22Rv1 (cell line): Measurements from ENCODE around the gene ACSM4.
"Not testable (repeated sequence)": the region's sequence is repeated elsewhere in the genome, so short reads cannot be mapped to it uniquely, and the experiment has no call there.

ENCODE experiments used
- H3K27ac ChIP-seq: fragments of 450-650 bp; 2 replicates; pipeline ENCODE4 v1.5.1; 2017
- CTCF ChIP-seq: fragments of 450-650 bp; IDR thresholded peaks from 2 replicates; pipeline ENCODE4 v1.5.1; 2017; ENCODE audit warnings: mild to moderate bottlenecking
- ZFX ChIP-seq: fragments of 450-650 bp; IDR thresholded peaks from 2 replicates; pipeline ENCODE4 v1.6.1; 2017; ENCODE audit warnings: antibody characterized with exemption, borderline replicate concordance

ACSM4 gene

DNA sequence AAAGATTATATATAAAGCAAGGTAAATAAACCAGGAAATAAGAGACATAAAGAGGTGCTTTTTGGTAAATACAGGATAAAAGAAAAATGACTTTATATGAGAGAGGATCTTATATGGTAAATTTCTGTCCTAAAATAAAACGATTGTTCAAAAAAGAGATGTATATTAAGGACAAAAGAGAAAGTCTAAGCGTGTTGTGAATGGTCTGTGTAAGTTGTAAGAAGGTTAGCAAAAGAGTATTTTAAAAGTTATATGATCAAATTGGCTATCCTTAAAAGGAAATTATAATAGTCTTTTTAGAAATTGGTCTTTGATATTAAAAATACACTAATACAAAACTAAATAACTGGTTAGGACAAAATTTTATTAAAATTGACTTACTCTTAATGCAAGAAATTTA is 14.1 kb upstream of the ACSM4 start:
- no peak for TF ChIP-seq CTCF
- TF ChIP-seq ZFX: no peak
- no peak overlapping the region for H3K27ac ChIP-seq

DNA sequence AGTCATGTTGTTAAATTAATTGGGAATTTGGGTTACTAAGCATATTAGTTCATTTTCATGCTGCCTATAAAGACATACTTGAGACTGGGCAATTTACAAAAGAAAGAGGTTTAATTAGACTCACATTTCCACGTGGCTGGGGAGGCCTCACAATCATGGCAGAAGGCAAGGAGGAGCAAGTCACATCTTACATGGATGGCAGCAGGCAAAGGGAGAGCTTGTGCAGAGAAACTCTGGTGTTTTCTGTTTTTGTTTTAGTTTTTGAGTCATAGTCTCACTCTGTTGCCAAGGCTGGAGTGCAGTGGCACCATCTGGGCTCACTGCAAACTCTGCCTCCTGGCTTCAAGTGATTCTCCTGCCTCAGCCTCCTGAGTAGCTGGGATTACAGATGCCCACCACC is 13.3 kb upstream of the ACSM4 start:
- not testable (repeated sequence) for H3K27ac ChIP-seq

GRCh38 chr12:7292300-7292699 is 11.6 kb upstream of the ACSM4 start:
- H3K27ac ChIP-seq: no peak overlapping the region

DNA sequence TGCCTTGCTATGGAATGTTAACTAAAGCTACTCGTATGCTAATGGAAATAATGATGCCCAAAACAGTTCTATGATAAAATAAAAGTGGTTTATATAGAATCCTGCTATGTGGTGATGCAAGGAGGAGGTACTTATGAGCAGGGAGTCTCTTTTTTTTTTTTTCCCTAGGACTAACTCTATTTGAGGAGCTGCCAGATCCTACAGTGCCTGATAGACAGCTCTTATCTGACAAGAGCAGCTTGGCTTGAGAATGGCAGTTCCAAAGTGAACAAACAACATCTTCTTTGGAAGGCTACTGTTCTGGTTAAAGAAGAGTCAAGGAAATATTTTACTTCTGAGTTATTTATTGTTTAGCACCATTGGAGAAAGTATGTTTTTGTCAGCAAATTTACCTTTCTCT is 10.2 kb upstream of the ACSM4 start:
- no peak overlapping the region for H3K27ac ChIP-seq
- no peak for TF ChIP-seq ZFX
- no peak for TF ChIP-seq CTCF

More at GRCh38 chr12:7292300-7292699, 11.6 kb upstream of the ACSM4 start:
- TF ChIP-seq ZFX (no peak), CTCF (no peak)

DNA sequence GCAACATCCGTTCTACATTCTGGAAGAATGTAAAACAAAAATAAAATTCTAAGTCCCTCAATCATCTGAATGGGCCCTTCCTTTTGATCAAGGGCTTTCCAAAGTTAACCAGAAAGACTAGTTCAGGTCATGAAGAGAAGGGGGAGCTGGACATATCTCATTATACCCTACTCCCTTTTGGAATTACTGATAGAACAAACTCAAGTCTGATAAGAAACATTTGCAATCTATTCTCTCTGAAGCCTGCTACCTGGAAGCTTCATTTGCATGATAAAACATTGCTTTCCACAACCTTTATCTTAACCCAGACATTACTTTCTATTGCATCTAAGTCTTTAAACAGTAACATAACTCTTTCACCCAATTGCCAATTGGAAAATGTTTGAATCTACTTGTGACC is 8.3 kb upstream of the ACSM4 start:
- TF ChIP-seq CTCF: no peak
- no peak for TF ChIP-seq ZFX

DNA sequence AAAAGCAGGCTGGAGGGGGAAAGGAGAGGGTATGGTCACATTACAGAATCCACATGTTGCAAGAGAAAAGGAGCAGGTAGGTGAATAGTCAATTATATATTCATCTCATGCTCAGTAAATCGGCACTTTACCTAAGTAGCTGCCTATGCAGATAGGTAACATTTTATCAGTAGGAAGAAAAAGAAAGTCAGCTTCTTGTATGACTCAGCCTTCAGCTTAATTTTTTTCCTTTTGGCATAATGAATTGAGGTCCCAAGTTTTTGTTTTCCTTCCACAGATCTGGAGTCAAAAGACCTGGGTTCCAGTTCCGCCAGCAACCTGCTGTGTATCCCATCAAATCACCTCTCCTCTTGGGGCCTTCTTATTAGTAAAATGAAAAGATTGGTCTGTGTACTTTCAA is 6.0 kb upstream of the ACSM4 start:
- no peak overlapping the region for H3K27ac ChIP-seq
- TF ChIP-seq CTCF (no peak), ZFX (no peak)

More for the DNA sequence above, 8.3 kb upstream of the ACSM4 start:
- no peak overlapping the region for H3K27ac ChIP-seq

DNA sequence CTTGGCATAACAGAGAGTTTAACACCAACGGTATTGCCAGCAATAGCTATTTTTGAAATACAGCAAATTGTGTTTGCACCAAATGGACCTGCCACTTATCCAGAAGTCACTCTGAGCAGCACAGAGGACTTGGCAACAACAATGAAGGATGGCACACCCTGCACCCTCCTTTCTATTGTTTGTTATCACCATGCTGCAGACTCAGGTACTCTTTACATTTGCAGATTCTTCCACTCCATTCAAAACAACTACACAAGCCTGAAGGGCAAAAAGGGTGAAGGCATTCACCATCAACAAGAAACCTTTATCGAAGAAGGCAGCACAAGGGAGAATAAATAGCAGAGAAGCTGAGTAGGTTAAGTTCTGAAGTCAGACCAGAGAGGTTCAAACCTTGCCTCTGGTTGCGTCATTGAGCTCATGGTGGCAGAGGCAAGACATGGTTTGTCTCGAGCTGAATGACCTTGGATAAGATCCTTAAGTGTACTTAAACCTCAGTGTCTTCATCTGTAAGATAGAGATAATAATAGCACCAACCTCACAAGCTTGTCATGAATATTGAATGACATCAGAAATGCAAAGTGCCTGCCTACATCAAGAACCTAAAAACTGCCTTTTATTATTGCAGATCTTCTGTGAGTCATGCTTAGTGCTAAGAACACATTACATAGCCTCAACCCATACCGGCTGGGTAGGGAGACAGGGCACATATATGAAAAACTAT is 1.4 kb upstream of the ACSM4 start:
- no peak for TF ChIP-seq ZFX
- no peak overlapping the region for H3K27ac ChIP-seq

DNA sequence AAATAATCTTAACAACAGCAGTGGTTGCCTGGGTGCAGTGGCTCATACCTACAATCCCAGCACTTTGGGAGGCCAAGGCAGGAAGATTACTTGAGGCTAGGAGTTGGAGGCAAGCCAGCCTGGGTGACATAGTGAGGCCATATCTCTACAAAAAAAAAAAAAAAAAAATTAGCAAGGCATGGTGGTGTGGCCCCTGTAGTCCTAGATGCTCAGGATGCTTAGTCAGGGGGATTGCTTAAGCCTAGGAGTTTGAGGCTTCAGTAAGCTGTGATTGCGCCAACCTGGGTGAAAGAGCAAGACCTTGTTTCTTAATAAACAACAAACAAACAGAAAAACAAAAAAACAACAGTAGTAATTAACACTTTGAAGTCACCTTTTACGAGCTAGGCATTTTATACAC is 642 bp upstream of the ACSM4 start:
- TF ChIP-seq ZFX (no peak), CTCF (no peak)
- H3K27ac ChIP-seq: no peak overlapping the region
